Measurements from ENCODE around the gene THRB. TPM values are rescaled to one million over a fixed set of nuclear protein-coding genes. Genes with fewer than 3 reads are reported as not detected.

The THRB gene
- total RNA-seq, 2 experiments from 2014 or later: not detected

DNA sequence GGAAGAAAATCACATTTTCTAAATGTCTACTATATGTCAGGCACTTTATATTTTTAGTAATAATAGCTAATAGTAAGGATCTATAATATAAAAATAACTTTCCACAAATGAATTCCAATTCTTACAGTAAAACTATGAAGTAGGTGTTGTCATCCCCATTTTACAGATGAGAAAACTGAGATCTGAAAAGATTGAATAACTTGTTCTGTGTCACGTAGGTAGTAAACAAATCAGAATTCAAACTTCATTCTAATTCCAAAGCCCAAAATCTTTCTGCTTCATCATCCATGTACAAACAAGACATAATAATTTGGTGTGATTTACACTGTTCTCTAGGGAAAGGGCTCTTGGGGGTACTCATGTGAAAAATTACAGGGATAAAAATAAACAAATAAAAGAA, 130.3 kb downstream of the THRB start:
- Mint-ChIP-seq H3K4me3 (no peak overlapping the region), H3K9me3 (no peaks in the 10 kb centered on the region), H3K36me3 (ENCODE audit: low read depth) (no peaks in the 10 kb centered on the region), H3K27ac (no peak overlapping the region), H3K4me1 (no peaks in the 10 kb centered on the region), H3K27me3 (no peaks in the 10 kb centered on the region)
- ChIA-PET POLR2A (no interaction called here), CTCF (interaction anchor here (1.4 kb wide), 1 partner anchor 13 kb away, joined by 3 read pairs; no protein-coding TSS in a partner anchor)
- DNase-seq: no peak

- no peak for DNase-seq
- Mint-ChIP-seq H3K36me3 (ENCODE audit: low read depth) (no peaks in the 10 kb centered on the region), H3K9me3 (no peaks in the 10 kb centered on the region), H3K27me3 (no peaks in the 10 kb centered on the region), H3K27ac (no peak overlapping the region), H3K4me1 (no peaks in the 10 kb centered on the region), H3K4me3 (no peak overlapping the region)
- CTCF ChIA-PET: interaction anchor here (0.6 to 1.4 kb wide), 2 partner anchors 14 to 66 kb away, joined by 3 read pairs; no protein-coding TSS in a partner anchor
- POLR2A ChIA-PET: no interaction called here
Observed at GRCh38 chr3:24363242-24363641, 131.4 kb downstream of the THRB start.

DNA sequence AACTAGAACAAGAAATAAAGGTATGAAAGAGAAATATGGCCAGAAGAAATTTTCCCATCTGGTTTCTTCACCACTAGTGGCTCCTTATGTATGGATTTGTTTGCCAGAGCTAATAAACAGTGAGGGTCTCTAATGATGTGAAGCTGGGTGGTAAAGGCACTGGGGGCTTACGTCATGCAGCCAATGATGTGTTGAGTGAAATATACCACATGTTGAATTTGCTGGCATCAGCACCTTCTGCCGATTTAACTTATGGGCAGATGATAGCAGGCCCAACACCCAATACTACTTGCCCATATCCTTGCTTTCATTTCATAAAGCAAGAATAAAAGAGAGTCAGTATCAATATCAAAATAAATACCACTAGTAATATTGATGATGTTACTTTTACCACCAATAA, 133.0 kb downstream of the THRB start:
- Mint-ChIP-seq H3K4me1 (no peaks in the 10 kb centered on the region), H3K9me3 (no peaks in the 10 kb centered on the region), H3K27ac (no peak overlapping the region), H3K4me3 (no peak overlapping the region), H3K27me3 (no peaks in the 10 kb centered on the region), H3K36me3 (ENCODE audit: low read depth) (no peaks in the 10 kb centered on the region)
- DNase-seq: no peak
- POLR2A ChIA-PET: no interaction called here
- CTCF ChIA-PET: no interaction called here

- ChIA-PET CTCF (no interaction called here), POLR2A (no interaction called here)
- DNase-seq: no peak
- Mint-ChIP-seq H3K27ac (no peak overlapping the region), H3K4me1 (no peaks in the 10 kb centered on the region), H3K9me3 (no peaks in the 10 kb centered on the region), H3K27me3 (no peaks in the 10 kb centered on the region), H3K4me3 (no peak overlapping the region), H3K36me3 (ENCODE audit: low read depth) (no peaks in the 10 kb centered on the region)
Observed at GRCh38 chr3:24360957-24361356, 133.7 kb downstream of the THRB start.

DNA sequence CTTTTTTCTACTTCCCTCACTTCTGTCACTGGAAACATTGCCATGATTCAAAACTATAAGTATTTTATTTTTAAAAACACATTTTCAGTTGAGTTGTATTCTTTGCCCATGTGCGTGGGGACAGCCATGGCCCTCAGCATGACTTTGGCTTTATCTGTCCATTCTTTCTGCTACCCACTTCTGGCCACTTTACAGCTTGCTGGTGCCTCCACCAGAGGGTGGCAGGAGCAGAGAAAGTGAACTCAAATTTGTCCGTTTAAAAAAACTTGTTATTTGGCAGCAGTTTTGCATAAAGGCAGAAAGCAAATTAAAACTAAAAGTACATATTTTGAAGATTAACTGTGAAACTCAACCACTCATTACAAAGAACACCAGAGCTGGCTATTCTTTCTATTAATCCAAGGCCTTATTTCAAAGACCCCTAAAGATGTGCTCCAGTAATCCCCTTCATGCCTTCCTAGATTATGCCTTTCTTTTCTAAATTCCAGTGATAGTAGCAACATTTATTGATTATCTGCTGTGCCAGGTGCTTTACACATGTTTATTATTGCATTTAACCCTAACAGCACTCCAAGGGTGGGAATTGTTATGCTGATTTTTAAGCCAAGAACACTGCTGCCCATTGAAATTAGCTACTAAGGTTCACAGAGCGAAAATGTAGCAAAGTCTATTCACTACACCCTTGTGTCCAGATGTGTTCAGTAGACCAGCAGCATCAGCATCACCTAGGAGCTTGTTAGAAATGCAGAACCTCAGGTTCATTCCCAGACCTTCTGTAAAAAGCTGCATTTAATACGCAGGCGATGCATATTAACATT, 134.8 kb downstream of the THRB start:
- CTCF ChIA-PET: no interaction called here

GRCh38 chr3:24359102-24359501, 135.5 kb downstream of the THRB start:
- H3K4me3 Mint-ChIP-seq: no peak overlapping the region
- no peaks in the 10 kb centered on the region for H3K36me3 Mint-ChIP-seq (ENCODE audit: low read depth)
- H3K27ac Mint-ChIP-seq: no peak overlapping the region
- no peaks in the 10 kb centered on the region for H3K4me1 Mint-ChIP-seq
- CTCF ChIA-PET: no interaction called here
- no peak for DNase-seq
- H3K27me3 Mint-ChIP-seq: no peaks in the 10 kb centered on the region
- no peaks in the 10 kb centered on the region for H3K9me3 Mint-ChIP-seq
- POLR2A ChIA-PET: no interaction called here

More for the DNA sequence above, 134.8 kb downstream of the THRB start:
- no peak for DNase-seq
- POLR2A ChIA-PET: no interaction called here
- no peak overlapping the region for H3K27ac Mint-ChIP-seq
- H3K36me3 Mint-ChIP-seq (ENCODE audit: low read depth): no peaks in the 10 kb centered on the region
- no peak overlapping the region for H3K4me3 Mint-ChIP-seq
- no peaks in the 10 kb centered on the region for H3K27me3 Mint-ChIP-seq
- H3K4me1 Mint-ChIP-seq: no peaks in the 10 kb centered on the region
- no peaks in the 10 kb centered on the region for H3K9me3 Mint-ChIP-seq

GRCh38 chr3:24357635-24358034, 137.0 kb downstream of the THRB start:
- no peak for DNase-seq
- Mint-ChIP-seq H3K27me3 (no peaks in the 10 kb centered on the region), H3K4me1 (no peaks in the 10 kb centered on the region), H3K27ac (no peak overlapping the region), H3K4me3 (no peak overlapping the region), H3K36me3 (ENCODE audit: low read depth) (no peaks in the 10 kb centered on the region), H3K9me3 (no peaks in the 10 kb centered on the region)
- CTCF ChIA-PET: no interaction called here
- POLR2A ChIA-PET: no interaction called here

DNA sequence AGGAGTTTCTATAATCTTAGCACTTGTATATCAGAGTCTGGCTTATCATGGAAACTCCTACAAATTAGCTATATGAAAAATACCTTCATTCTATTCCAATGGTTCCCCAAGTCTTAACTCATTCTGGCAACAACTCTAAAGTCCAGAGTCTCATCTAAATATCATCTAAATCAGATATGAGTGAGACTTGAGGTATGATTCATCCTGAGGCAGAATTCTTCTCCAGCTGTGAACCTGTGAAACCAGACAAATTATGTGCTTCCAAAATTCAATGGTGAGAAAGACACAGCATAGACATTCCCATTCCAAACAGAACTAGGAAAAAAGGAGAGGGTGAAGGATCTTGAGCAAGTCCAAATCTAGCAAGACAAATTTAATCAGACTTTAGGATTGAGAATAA, 138.8 kb downstream of the THRB start:
- ChIA-PET POLR2A (no interaction called here), CTCF (no interaction called here)
- Mint-ChIP-seq H3K4me1 (no peaks in the 10 kb centered on the region), H3K27ac (no peak overlapping the region), H3K9me3 (no peaks in the 10 kb centered on the region), H3K36me3 (ENCODE audit: low read depth) (no peaks in the 10 kb centered on the region), H3K4me3 (no peak overlapping the region), H3K27me3 (no peaks in the 10 kb centered on the region)
- no peak for DNase-seq

DNA sequence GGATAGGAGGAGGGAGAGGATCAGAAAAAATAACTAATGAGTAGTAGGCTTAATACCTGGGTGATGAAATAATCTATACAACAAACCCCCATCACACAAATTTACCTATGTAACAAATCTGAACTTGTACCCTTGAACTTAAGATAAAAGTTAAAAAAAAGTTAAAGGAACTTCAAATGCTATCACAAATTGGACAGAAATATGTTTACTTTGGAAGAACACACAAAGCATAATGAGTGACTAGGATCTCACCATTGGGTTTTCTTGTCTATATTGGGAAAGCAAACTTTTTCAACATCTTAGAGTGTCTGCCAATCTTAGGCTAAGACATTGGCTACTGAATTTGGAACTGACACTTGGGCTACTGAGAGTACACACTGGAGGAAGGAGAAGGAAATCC, 140.4 kb downstream of the THRB start:
- CTCF ChIA-PET: no interaction called here
- no peak overlapping the region for H3K27ac Mint-ChIP-seq
- no peaks in the 10 kb centered on the region for H3K9me3 Mint-ChIP-seq
- H3K4me3 Mint-ChIP-seq: no peak overlapping the region
- H3K4me1 Mint-ChIP-seq: no peaks in the 10 kb centered on the region
- H3K27me3 Mint-ChIP-seq: no peaks in the 10 kb centered on the region
- DNase-seq: no peak
- H3K36me3 Mint-ChIP-seq (ENCODE audit: low read depth): no peaks in the 10 kb centered on the region
- POLR2A ChIA-PET: no interaction called here

- no peak for DNase-seq
- CTCF ChIA-PET: no interaction called here
- POLR2A ChIA-PET: no interaction called here
- Mint-ChIP-seq H3K4me1 (no peaks in the 10 kb centered on the region), H3K4me3 (no peak overlapping the region), H3K36me3 (ENCODE audit: low read depth) (no peaks in the 10 kb centered on the region), H3K27ac (no peak overlapping the region), H3K9me3 (no peaks in the 10 kb centered on the region), H3K27me3 (no peaks in the 10 kb centered on the region)
Observed at GRCh38 chr3:24352893-24353553, 141.6 kb downstream of the THRB start.

- POLR2A ChIA-PET: no interaction called here
- no peak for DNase-seq
- H3K9me3 Mint-ChIP-seq: no peaks in the 10 kb centered on the region
- no peaks in the 10 kb centered on the region for H3K36me3 Mint-ChIP-seq (ENCODE audit: low read depth)
- H3K4me1 Mint-ChIP-seq: no peaks in the 10 kb centered on the region
- no peak overlapping the region for H3K4me3 Mint-ChIP-seq
- H3K27me3 Mint-ChIP-seq: no peaks in the 10 kb centered on the region
- CTCF ChIA-PET: no interaction called here
- no peak overlapping the region for H3K27ac Mint-ChIP-seq
Observed at GRCh38 chr3:24351779-24352469, 142.7 kb downstream of the THRB start.

DNA sequence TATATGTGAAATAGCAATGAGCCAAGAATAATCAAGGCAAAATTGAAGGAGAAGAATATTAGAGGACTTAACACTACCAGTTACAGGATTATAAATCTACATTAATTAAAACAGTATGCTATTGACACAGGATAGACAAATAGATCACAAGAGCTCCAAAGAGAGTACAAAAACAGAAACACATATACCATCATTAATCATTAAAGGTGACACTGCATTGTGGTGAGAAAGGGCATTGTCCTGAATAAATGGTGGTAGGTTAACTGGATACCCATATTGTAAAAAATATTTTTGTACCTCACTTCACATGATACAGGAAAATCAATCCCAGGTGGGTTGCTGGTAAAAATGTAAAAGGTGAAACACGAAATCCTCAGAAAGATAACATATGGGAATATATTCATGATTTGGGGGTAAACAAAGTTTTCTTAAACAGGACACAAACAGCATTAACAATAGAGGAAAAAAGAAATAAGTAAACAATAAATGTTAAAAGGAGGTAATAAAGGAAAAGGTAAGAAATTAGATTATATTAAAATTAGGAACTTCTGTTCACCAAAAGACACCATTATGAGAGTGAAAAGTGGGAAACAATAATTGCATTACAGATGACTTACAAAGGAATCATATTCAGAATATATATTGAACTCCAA, 145.2 kb downstream of the THRB start:
- no peak for DNase-seq
- H3K4me3 Mint-ChIP-seq: no peak overlapping the region
- no peaks in the 10 kb centered on the region for H3K36me3 Mint-ChIP-seq (ENCODE audit: low read depth)
- H3K27me3 Mint-ChIP-seq: no peaks in the 10 kb centered on the region
- CTCF ChIA-PET: interaction anchor here (0.6 kb wide), 1 partner anchor 88 kb away, joined by 3 read pairs; no protein-coding TSS in a partner anchor
- POLR2A ChIA-PET: no interaction called here
- H3K27ac Mint-ChIP-seq: no peak overlapping the region
- H3K4me1 Mint-ChIP-seq: no peaks in the 10 kb centered on the region
- no peaks in the 10 kb centered on the region for H3K9me3 Mint-ChIP-seq

DNA sequence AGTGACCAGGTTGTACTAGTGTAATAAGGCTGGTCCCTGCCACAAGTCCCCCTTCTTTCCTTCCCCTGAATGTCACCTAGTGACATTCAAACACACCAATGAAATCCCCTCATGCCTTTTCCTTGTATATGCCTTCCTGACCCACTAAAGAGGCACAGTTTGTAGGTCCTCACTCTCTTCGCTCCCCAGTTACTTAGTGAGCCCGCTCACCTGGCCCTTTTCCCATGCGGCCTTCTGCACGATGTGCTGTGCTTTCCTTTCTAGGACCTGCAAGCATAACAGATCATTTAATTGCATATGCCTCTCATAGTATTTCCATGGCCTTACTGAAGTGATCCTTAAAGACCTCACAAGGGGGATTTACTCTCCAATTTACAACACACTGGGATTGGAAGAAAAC, 146.3 kb downstream of the THRB start:
- H3K4me3 Mint-ChIP-seq: no peak overlapping the region
- ChIA-PET POLR2A (no interaction called here), CTCF (no interaction called here)
- H3K27ac Mint-ChIP-seq: no peak overlapping the region
- H3K4me1 Mint-ChIP-seq: no peaks in the 10 kb centered on the region
- DNase-seq: no peak
- no peaks in the 10 kb centered on the region for H3K9me3 Mint-ChIP-seq
- no peaks in the 10 kb centered on the region for H3K27me3 Mint-ChIP-seq
- H3K36me3 Mint-ChIP-seq (ENCODE audit: low read depth): no peaks in the 10 kb centered on the region

All from activated CD4-positive, alpha-beta T cell treated with anti-CD3 and anti-CD28 coated beads, Interleukin-2, amount 10 ng/mL, durations not matched to agents 7 days and 5 days (primary cell).